ENCODE results near the gene CAPZA1.

CAPZA1 gene

DNA sequence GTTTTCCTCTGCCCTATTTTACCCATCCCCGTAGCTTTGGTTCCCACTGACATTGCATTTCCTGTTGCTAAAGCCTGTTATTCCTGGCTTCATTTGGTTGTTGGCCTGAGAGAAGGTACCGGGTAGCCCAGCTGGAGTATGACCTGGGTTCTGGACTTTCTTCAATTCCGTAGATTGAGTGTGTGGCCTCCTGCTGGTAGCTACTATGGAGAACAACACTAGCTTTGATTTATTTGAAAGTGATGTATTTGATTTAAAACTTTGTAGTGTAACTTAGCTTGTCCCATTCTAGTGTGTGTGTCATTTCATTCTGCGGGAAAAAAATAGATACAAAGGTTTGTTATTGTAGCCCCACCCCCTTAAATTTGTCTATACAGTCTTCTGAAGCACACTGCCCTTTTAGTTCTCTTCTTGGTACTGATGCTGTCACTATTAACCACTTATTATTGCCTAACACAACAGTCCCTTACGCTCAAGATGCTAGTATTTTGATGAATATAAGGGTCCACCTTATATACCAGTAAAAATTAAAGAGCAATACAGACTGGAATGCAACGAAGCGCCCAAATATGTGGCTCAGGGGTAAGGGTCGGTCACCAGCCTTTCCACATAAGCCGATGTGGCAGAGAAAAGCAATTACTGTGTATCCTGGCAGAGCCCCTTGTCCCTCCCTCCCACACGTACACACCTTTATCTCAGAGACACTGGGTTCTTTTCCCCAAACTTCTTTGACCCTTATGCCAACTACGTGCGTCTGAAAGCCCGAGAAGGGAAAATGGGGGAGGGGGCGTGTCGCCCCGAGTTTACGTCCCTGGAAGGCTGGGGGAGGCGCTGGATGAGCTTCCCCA lies 54.2 kb downstream of the CAPZA1 start:
- DNase-seq, result peak; percentile 58
- in situ Hi-C loops (cut with HindIII; ENCODE audit: low pct_ligation_motif_present, low pct_unique_long_range_greater_than_20kb, low sequenced_read_pairs), result no loop called here

DNA sequence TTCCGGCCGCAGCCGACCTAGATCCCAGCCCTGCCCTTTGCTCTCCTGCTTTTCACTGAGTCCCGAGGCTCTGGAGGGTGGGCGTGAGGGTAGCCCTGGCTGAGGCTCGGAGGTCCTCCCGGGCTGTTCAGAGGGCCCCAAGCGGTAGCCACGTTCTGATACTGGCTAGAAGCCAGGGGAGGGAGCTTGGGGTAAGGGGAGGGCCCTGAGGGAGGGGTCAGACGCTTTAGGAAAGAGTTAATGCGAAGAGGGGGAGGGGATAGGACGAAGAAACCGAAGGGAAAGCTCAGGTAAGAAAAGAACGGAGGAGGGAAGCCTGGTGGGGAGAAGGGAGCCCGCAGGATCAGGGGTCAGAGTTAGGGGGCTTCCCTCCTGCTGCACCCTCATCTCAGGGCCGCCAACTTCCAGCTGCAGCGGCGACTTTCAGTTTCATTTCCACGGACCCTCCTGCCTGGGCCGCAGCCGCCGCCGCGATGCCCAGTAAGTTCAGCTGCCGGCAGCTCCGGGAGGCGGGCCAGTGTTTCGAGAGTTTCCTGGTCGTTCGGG lies 54.9 kb downstream of the CAPZA1 start, which contains the start of gene MOV10:
TSS of gene MOV10 (plus strand) at position 220 of the 546 bp plus-strand sequence. CDS start at position 474, 254 bp downstream.
- in situ Hi-C loops (cut with HindIII; ENCODE audit: low pct_ligation_motif_present, low pct_unique_long_range_greater_than_20kb, low sequenced_read_pairs), result no loop called here

DNA sequence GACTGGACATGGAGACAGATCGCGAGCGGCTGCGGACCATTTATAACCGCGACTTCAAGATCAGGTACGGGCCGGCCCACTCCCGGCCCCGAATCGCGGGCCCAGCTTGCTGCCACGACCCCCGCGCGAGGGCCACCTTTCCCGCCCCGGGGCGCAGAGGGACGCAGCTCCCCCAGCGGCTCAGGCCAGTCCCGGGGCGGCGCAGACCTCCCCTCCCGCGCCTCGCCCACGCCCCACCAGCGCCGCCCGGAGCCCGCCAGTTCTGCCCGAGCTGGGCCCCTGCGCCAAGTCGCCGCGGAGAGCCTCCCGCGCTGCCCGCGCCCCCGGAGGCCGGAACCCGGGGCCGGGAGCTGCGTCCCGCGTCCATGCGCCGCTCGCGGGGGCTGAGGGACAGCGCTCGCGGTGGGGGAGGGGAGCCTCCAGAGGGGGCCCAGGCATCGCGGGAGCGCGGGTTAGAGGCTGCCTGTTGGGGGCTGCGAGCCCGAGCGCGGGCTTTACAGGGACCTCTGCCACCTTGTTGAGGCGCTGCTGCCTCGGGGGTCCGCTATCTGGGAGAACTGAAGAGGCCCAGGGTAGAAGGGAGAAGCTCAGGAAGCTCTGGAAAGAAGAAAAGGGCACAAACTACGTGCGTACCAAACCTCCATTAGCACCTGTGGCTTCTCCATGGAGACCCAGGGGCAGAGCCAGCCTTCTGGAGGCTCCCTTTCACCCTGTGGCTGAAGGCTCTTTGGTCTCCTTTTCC lies 55.5 kb downstream of the CAPZA1 start:
- peak; percentile 28 for DNase-seq
- in situ Hi-C loops (cut with HindIII; ENCODE audit: low pct_ligation_motif_present, low pct_unique_long_range_greater_than_20kb, low sequenced_read_pairs), result no loop called here

More for the DNA sequence above, 54.9 kb downstream of the CAPZA1 start, which contains the start of gene MOV10:
- peak; percentile 70 for DNase-seq

DNA sequence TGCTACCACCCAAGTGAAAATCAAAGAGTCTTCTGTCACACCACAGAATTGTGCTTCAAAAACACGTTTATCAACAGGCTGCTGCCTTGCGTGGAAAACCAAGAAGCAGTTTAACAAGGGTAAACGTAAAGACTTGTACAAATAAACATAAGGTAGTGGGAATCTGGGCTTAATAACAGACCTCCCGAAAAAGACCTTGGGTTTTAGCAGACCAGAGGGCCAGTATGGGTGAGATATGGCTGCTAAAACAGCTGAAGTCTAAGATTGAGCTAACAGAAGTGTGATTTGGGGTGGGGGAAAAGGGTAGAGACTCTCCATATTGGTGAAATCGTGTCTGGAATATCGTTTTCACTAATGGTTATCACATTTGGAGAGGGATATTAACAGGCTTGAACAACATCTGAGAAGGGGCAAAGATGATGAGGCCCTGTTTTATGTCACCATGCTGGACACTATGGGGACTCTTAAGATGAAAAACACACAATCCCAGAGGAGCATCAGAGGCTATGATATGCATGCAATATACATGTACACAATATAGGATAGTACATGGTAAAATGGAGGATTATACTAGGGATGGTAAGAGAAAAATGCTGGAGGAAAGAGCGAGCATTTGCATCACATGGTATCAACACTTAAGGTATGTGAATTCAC lies 56.2 kb downstream of the CAPZA1 start:
- DNase-seq, result no peak
- in situ Hi-C loops (cut with HindIII; ENCODE audit: low pct_ligation_motif_present, low pct_unique_long_range_greater_than_20kb, low sequenced_read_pairs), result no loop called here

DNA sequence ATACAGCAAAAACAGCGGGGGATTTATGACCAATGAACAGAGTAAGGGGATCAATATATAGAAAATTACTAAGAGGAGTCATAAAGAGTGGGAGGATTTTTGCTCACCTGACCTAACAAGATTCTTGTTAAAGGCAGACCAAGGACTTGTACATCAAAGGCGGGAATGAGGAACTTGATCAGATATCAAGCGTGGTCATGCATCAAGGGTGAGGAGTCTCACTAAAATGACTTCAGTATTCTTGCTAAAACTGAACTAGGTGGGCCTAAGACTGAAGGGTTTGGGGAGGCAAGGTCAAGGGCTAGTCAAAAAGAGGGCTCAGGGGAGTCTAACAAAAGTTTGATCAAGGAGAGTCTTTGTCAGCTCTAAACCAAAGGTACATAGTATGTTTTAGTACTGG lies 56.9 kb downstream of the CAPZA1 start:
- in situ Hi-C loops (cut with HindIII; ENCODE audit: low pct_ligation_motif_present, low pct_unique_long_range_greater_than_20kb, low sequenced_read_pairs), result no loop called here
- no peak for DNase-seq

DNA sequence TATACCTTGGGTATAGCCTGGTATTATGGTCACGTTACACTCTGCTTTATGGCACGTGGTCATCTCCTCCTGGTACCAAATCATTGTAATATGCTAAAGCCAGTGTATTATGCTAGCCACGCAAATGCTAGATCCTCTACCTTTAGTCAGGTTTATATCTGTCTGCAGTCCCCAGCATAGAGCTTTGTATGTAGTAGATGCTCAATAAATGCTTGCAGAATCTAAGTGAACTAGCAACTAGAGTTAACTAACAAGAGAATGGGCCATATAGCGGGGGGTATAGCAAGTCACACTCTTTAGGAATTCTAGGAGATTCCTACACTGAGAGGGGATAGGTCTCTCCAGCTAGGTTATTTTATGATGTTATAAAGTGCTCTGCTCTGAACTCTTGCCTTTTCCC lies 57.9 kb downstream of the CAPZA1 start:
- in situ Hi-C loops (cut with HindIII; ENCODE audit: low pct_ligation_motif_present, low pct_unique_long_range_greater_than_20kb, low sequenced_read_pairs), result no loop called here
- DNase-seq, result no peak

DNA sequence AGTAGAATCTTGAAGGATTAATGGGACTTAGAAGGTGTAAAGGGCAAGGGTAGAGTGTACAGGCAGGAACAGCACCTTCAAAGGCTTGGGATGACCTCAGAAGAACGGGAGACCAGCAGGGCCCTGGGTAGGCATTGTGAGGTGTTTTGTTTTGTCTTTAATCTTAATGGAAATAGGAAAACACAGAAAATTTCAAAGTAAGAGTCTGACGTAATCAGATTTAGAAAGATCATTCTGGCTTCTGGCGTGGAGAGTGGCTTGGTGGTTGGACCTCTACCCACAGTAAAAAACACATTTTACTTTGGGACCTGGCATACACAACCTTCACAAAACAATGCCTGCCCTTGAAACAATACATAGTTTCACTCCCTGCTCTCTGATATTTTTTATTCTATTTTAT lies 59.0 kb downstream of the CAPZA1 start:
- in situ Hi-C loops (cut with HindIII; ENCODE audit: low pct_ligation_motif_present, low pct_unique_long_range_greater_than_20kb, low sequenced_read_pairs), result no loop called here

DNA sequence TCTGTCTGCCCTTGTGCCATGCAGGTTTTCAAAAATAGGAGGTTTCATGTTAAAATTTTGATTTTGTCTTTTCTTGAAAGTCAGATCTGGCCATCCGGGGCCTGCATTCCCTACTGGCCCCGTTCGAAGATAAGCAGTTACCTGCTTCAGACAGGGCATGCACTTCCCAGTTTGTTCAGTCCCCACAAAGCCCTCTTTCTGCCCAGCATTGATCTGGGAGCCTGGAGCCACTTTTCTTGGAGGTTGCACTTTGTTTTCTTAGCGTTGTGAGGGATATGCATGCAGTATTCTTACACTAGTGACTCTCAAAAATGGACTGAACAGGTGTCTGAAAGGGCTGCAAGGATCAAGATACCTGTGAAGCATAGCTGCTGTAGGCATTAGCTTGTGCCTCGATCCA lies 66.3 kb downstream of the CAPZA1 start:
- in situ Hi-C loops (cut with HindIII; ENCODE audit: low pct_ligation_motif_present, low pct_unique_long_range_greater_than_20kb, low sequenced_read_pairs), result no loop called here

More for the DNA sequence above, 59.0 kb downstream of the CAPZA1 start:
- DNase-seq, result no peak

DNA sequence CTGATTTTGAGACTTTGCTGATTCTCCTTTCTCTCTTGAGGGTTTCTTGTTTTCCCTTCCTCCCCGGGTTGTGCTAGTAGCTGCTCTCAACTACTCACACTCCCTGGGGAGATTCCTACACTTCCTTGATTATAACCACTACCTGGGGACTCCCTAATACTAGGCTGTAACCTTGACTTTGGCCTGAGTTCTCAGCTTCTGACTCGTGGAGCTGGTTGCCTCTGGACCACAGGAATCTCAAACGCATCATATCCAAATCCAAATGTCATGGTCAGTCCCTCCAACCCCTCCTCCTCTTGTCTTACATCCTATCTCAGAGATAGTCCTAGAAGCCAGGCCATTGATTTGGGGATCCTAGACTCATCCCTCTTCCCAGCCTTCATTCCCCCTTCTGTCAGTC lies 66.8 kb downstream of the CAPZA1 start:
- in situ Hi-C loops (cut with HindIII; ENCODE audit: low pct_ligation_motif_present, low pct_unique_long_range_greater_than_20kb, low sequenced_read_pairs), result no loop called here

More for the DNA sequence above, 66.3 kb downstream of the CAPZA1 start:
- no peak for DNase-seq

DNA sequence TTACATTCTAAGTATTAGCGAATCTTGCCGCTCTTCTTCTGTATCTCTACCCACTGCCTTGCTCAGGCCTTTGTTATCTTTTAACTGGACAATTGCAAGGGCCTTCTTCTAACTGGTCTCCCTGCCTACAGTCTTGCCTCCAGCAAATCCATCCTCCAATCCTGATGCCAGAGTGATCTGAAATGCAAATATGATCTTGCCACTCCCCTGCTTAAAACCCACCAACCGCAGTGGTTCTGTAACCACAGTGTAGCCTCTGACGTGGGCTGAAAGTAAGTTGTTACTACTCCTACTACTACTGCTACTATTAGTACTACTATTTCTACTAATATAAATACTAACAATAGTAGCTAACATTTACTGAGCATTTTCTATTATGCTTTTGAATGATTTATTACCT lies 67.2 kb downstream of the CAPZA1 start:
- in situ Hi-C loops (cut with HindIII; ENCODE audit: low pct_ligation_motif_present, low pct_unique_long_range_greater_than_20kb, low sequenced_read_pairs), result no loop called here
- DNase-seq, result no peak

More for the DNA sequence above, 66.8 kb downstream of the CAPZA1 start:
- no peak for DNase-seq

DNA sequence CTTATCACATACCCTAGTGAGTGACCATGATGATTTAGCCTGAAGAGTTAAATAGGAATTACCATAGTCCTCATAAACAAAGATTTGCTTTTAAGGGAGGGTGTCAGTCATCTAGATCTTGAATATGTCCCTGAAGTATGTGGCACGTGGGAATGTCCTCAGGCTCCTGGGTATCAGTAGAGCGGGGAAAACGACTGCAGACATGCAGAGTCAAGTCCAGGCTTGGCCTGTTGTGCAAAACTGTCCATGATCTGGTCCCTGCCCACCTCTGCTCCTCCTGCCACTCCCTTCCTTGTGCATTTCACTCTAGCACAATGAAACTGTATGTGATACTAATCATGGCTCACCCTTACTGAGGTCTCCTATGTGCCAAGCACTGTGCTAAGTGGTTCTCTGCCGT lies 67.7 kb downstream of the CAPZA1 start:
- no peak for DNase-seq
- in situ Hi-C loops (cut with HindIII; ENCODE audit: low pct_ligation_motif_present, low pct_unique_long_range_greater_than_20kb, low sequenced_read_pairs), result no loop called here

DNA sequence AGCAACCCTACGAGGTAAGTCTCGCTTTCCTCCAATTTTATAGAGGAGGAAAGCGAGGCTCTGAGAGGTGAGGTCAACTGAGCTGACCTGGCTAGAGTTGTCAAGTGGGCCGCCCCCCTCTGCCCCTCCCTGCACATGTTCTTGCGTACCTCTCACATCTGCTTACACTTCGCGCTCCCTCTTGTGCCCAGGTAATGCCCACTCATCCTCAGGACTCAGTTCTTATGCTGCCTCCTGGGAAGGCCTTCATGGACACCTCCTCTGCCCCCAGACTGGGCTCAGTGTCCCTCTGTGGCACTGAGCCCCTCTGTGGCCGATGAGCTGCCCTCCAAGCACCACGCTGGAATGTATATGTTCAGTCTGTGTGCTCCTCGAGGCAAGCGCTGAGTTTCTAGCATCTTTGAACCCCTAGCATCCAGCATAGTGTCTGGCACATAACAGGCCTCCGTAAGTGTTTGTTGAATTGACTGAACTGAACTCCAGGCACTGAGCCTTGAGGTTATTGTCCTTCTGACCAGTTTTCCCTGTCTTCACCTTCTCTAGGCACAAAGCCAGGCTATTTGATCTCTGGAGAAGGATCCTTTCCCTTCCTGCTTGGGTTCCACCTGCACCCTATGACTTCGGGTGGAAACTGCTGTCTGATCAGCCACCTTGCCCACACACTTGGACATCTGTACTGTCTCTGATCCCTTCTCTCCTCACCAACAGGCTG lies 68.3 kb downstream of the CAPZA1 start:
- no peak for DNase-seq
- in situ Hi-C loops (cut with HindIII; ENCODE audit: low pct_ligation_motif_present, low pct_unique_long_range_greater_than_20kb, low sequenced_read_pairs), result no loop called here

DNA sequence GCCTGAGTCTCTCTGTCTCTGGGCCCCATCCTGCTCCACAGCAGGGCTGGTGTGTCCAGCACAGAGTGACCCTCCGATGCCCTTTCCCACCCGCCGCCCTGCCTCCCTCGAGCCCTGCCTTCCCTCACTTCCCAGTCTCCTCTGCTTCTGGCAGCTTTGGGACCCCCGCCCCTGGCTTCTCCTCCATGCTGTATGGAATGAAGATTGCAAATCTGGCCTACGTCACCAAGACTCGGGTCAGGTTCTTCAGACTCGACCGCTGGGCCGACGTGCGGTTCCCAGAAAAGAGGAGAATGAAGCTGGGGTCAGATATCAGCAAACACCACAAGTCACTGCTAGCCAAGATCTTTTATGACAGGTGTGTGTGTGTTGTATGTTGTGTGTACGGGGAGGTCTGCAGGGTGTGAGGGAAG lies 69.2 kb downstream of the CAPZA1 start:
- no peak for DNase-seq
- in situ Hi-C loops (cut with HindIII; ENCODE audit: low pct_ligation_motif_present, low pct_unique_long_range_greater_than_20kb, low sequenced_read_pairs), result no loop called here

DNA sequence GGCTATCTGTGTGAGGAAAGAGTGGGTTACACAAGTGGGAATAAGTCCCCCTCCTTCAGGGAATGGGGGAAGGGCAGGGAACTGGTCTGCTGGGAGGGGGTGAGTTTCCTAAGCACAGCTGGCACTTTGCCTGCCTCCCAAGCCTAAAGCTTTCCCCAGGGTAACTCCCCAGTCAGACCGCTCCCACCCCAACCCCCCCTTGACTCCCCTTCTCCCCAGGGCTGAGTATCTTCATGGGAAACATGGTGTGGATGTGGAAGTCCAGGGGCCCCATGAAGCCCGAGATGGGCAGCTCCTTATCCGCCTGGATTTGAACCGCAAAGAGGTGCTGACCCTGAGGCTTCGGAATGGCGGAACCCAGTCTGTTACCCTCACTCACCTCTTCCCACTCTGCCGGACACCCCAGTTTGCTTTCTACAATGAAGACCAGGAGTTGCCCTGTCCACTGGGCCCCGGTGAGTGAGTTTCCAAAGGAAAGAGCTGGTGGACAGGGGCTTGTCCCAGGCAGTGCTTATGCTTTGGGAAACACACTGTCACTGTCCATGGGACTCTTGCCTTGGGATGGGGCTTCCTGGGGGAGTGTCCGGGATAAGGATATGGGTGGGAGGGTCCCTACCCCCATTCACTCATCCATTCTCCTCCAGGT lies 69.7 kb downstream of the CAPZA1 start:
- no peak for DNase-seq
- in situ Hi-C loops (cut with HindIII; ENCODE audit: low pct_ligation_motif_present, low pct_unique_long_range_greater_than_20kb, low sequenced_read_pairs), result no loop called here

DNA sequence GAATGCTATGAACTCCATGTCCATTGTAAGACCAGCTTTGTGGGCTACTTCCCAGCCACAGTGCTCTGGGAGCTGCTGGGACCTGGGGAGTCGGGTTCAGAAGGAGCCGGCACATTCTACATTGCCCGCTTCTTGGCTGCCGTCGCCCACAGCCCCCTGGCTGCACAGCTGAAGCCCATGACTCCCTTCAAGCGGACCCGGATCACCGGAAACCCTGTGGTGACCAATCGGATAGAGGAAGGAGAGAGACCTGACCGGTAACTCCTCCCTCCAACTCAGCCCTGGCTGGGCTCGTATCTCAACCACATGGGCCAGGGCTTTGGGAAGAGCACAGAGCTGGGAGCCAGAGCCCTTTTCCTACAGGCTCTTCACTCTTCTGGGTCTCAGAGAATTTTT lies 70.2 kb downstream of the CAPZA1 start:
- in situ Hi-C loops (cut with HindIII; ENCODE audit: low pct_ligation_motif_present, low pct_unique_long_range_greater_than_20kb, low sequenced_read_pairs), result no loop called here
- no peak for DNase-seq

DNA sequence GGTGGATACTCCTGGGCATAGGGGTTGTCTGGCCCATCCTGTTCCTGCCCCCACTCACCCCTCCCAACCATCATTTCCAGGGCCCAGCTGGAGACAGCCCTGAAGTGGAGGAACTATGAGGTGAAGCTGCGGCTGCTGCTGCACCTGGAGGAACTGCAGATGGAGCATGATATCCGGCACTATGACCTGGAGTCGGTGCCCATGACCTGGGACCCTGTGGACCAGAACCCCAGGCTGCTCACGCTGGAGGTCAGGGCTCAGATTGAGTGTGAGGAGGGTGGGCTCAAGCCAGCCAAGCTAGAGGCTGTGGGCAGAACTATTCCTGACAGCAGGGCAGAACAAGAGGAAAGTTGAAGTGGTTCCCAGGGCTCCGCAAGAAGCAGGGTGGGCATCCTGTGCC lies 73.0 kb downstream of the CAPZA1 start:
- in situ Hi-C loops (cut with HindIII; ENCODE audit: low pct_ligation_motif_present, low pct_unique_long_range_greater_than_20kb, low sequenced_read_pairs), result no loop called here
- no peak for DNase-seq

DNA sequence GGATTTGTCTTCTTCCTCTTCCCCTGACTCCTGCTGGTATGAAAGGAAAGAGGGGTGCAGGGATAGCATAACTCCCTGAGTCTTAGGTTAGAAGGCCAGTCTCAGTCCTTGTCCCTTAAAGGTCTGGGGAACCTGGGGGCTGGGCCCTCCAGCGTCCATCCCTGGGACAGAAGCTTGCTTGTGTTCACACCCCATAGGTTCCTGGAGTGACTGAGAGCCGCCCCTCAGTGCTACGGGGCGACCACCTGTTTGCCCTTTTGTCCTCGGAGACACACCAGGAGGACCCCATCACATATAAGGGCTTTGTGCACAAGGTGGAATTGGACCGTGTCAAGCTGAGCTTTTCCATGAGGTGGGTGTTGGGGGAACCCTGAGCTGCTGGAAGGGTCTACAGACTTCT lies 74.2 kb downstream of the CAPZA1 start:
- in situ Hi-C loops (cut with HindIII; ENCODE audit: low pct_ligation_motif_present, low pct_unique_long_range_greater_than_20kb, low sequenced_read_pairs), result no loop called here
- no peak for DNase-seq

DNA sequence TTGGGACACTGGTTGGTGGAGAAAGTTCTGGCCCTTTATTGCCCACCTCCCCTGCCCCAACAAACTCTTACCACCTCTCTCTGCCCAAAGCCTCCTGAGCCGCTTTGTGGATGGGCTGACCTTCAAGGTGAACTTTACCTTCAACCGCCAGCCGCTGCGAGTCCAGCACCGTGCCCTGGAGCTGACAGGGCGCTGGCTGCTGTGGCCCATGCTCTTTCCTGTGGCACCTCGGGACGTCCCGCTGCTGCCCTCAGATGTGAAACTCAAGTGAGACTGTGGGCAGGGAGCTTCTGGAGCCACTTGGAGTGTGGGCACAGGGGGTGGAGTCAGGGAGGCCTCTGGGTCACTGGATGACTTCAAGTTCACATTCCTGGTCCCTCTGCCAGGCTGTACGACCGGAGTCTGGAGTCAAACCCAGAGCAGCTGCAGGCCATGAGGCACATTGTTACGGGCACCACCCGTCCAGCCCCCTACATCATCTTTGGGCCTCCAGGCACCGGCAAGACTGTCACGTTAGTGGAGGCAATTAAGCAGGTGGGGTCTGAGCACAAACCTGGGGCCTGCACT lies 74.8 kb downstream of the CAPZA1 start:
- in situ Hi-C loops (cut with HindIII; ENCODE audit: low pct_ligation_motif_present, low pct_unique_long_range_greater_than_20kb, low sequenced_read_pairs), result no loop called here
- DNase-seq, result no peak

All from ACHN (cell line).